Neuron (in vitro differentiated cells): ENCODE measurements around the gene SLC2A9.
"Not testable (repeated sequence)": the region's sequence is repeated elsewhere in the genome, so short reads cannot be mapped to it uniquely, and the experiment has no call there.

ENCODE experiments used
- H2AFZ ChIP-seq: one replicate; pipeline ENCODE4 v1.6.1; 2013; ENCODE audit warnings: low read depth, mild to moderate bottlenecking, inconsistent platforms, low read length, moderate library complexity
- H3K27me3 ChIP-seq: one replicate; pipeline ENCODE4 v1.6.1; 2013; ENCODE audit warnings: low read length; ENCODE audit not compliant: insufficient read depth
- H3K36me3 ChIP-seq: one replicate; pipeline ENCODE4 v1.6.1; 2013; ENCODE audit warnings: low read length; ENCODE audit not compliant: insufficient read depth
- H3K4me1 ChIP-seq: one replicate; pipeline ENCODE4 v1.6.1; 2013; ENCODE audit warnings: low read length; ENCODE audit not compliant: insufficient read depth
- H3K4me3 ChIP-seq: 2 replicates; pipeline ENCODE4 v1.5.1; 2013; ENCODE audit warnings: mild to moderate bottlenecking, low read length, moderate library complexity
- H3K9me3 ChIP-seq: one replicate; pipeline ENCODE4 v1.6.1; 2013; ENCODE audit warnings: low read length

SLC2A9 gene

GRCh38 chr4:9906996-9907395 is 114.3 kb downstream of the SLC2A9 start:
- no peaks in the 10 kb centered on the region for H3K36me3 ChIP-seq
- no peaks in the 10 kb centered on the region for H3K9me3 ChIP-seq
- H2AFZ ChIP-seq, result no peak overlapping the region
- no peaks in the 10 kb centered on the region for H3K4me1 ChIP-seq
- no peak overlapping the region for H3K4me3 ChIP-seq
- H3K27me3 ChIP-seq, result no peaks in the 10 kb centered on the region

DNA sequence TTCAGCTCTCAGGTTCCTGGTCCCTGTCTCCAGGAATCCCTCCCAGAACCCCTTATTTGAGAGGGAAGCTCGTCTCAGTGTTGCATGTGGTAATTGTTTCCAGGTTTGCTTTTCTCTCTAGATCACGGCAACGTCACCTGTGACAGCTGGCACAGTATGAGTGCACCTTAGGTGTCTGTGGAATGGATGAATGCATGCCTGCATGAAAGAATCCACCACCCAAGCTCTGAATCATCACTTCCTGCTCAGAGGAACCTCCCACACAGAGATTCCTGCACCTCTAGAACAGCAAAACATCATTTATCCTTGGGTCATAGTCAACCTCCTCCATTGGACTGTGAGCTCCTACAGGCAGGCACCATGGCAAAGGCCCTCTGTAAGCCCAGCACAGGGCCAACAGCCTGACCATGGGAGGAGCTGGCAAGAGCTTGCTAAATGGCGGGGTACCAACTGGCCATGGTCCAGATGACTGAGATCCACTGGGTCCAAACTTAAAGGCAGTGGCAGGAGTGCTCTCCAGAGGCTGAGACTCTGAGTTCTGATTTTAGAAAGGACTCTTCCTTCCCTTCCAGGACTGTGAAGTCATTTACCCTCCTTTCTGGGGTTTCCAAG is 116.2 kb downstream of the SLC2A9 start:
- no peak overlapping the region for H2AFZ ChIP-seq
- peaks cover 6% of the 10 kb centered on the region for H3K4me1 ChIP-seq
- H3K4me3 ChIP-seq, result no peak overlapping the region
- no peaks in the 10 kb centered on the region for H3K36me3 ChIP-seq
- no peaks in the 10 kb centered on the region for H3K9me3 ChIP-seq
- no peaks in the 10 kb centered on the region for H3K27me3 ChIP-seq

- Histone ChIP-seq H3K4me3 (no peak overlapping the region), H3K27me3 (no peaks in the 10 kb centered on the region), H3K4me1 (peaks cover 6% of the 10 kb centered on the region), H3K36me3 (no peaks in the 10 kb centered on the region), H3K9me3 (no peaks in the 10 kb centered on the region), H2AFZ (no peak overlapping the region)
Observed at GRCh38 chr4:9903317-9903716, 118.0 kb downstream of the SLC2A9 start.

DNA sequence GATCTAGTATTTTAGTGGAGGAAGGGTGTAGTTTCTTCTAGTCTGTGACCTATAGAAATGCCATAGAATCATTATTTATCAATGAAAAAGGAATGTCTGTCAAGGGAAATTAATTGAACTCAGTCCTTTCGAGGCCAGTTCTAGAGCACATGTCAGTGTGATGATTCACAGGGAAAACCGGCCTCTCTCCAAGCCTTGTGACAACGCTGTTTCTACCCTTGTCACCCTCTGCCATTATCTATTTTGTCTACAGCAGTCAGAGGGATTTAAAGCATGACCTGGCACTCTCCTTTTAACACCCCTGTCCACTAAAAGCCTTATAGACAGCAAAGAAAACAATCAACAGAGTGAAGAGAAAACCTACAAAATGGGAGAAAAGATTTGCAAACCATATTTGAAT is 120.0 kb downstream of the SLC2A9 start:
- no peaks in the 10 kb centered on the region for H3K36me3 ChIP-seq
- no peaks in the 10 kb centered on the region for H3K9me3 ChIP-seq
- no peak overlapping the region for H3K4me3 ChIP-seq
- no peak overlapping the region for H2AFZ ChIP-seq
- H3K4me1 ChIP-seq, result peaks cover 6% of the 10 kb centered on the region
- no peaks in the 10 kb centered on the region for H3K27me3 ChIP-seq

- H3K4me1 ChIP-seq, H3K27me3 ChIP-seq, H3K36me3 ChIP-seq, H2AFZ ChIP-seq, H3K9me3 ChIP-seq, H3K4me3 ChIP-seq: not testable (repeated sequence)
Observed at GRCh38 chr4:9900633-9901032, 120.7 kb downstream of the SLC2A9 start.

DNA sequence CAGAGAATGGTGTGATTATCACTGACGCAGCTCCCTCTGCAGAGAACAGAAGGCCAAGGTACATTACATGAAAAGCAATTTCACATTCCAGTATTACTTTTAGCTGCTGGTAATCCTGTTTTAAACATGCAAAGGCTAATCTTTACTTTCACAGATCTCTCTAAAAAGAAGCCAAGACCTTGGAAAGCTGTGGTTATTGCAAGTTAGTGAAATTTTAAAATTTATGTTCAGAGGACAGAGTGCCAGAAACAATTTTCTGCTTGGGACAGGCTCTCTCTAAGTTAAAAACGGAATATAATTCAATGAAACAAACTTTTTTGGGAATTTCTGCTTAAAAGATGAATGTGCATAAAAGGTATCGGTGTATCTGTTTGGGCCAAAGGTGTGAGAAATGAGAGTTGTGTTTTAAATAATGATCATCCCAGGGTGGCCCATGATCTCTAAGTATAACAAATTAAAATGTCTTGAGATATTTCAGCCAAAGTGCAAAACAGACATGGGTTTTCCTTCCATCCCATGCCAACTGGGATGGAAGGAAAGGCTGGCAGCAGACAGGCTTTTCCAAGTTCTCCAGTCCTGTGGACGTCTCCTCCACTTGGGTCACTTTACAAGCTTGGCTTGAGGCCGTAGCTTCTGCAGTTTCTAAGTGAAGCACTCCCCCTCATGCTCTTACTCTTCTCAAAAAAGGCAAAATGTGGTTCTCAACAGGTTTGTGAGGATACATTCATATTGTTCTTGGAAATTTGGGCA is 121.8 kb downstream of the SLC2A9 start:
- no peak overlapping the region for H2AFZ ChIP-seq
- no peaks in the 10 kb centered on the region for H3K27me3 ChIP-seq
- H3K4me1 ChIP-seq, result peaks cover 6% of the 10 kb centered on the region

GRCh38 chr4:9898596-9899305 is 122.5 kb downstream of the SLC2A9 start:
- H3K27me3 ChIP-seq, result no peaks in the 10 kb centered on the region
- H3K4me3 ChIP-seq, result no peak overlapping the region
- H3K9me3 ChIP-seq, result no peaks in the 10 kb centered on the region
- no peak overlapping the region for H2AFZ ChIP-seq
- H3K4me1 ChIP-seq, result peaks cover 6% of the 10 kb centered on the region
- H3K36me3 ChIP-seq, result no peaks in the 10 kb centered on the region

More for the DNA sequence above, 121.8 kb downstream of the SLC2A9 start:
- H3K4me3 ChIP-seq, result no peak overlapping the region
- no peaks in the 10 kb centered on the region for H3K9me3 ChIP-seq
- H3K36me3 ChIP-seq, result no peaks in the 10 kb centered on the region

DNA sequence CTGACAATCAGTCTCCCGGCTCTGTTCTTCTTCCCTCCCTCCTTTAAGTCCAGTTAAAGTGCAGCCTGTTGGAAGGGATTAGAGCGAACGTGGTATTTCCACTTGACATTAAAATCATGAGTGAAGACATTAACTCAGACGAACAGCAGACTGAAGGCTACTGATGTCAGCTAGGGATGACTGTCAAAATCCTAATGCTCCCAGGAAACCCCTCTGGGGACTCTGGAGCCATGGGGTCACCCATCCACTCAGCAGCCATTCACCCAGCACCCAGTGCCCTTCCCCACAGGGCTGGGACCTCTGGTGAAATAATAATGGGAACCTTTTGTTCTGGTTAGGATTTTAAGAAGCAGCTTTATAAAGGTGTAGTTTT is 126.0 kb downstream of the SLC2A9 start:
- Histone ChIP-seq H3K9me3 (no peaks in the 10 kb centered on the region), H3K27me3 (no peaks in the 10 kb centered on the region), H3K4me1 (no peaks in the 10 kb centered on the region), H2AFZ (no peak overlapping the region), H3K4me3 (no peak overlapping the region), H3K36me3 (no peaks in the 10 kb centered on the region)

DNA sequence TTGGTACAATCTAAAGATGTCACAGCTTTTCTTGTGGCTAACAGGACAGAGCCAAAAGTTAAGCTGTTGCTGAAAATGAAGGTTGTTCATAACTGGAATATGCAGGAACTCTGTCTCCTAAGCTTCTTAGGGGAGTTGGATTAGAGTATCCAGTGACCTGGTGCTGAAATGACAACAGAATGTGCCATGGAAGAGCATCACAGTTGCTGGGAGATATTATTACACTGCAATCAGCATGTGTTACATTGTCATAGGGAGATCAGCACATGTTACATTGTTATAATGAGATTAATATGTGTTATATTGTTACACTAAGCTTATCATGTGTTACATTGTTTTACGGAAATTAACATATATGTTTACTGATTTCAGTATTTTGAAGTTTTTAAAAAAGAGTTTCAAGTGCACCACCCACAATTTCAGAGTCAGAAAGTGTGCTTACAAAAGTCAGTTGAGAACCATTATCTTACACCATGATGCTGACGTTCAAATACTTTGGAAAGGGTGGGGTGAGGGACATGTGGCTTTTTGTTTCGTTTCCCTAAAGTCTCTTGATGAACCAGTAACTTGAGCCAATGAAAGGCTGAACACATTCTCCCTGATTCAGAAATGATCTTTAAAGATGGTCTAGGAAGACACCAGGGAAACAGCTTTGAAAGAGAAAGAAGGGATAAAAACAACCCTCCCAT is 126.5 kb downstream of the SLC2A9 start:
- Histone ChIP-seq H3K9me3 (no peaks in the 10 kb centered on the region), H3K27me3 (no peaks in the 10 kb centered on the region), H3K4me1 (no peaks in the 10 kb centered on the region), H2AFZ (no peak overlapping the region), H3K4me3 (no peak overlapping the region), H3K36me3 (no peaks in the 10 kb centered on the region)

GRCh38 chr4:9893329-9894108 is 127.8 kb downstream of the SLC2A9 start:
- Histone ChIP-seq H3K36me3 (no peaks in the 10 kb centered on the region), H3K4me1 (no peaks in the 10 kb centered on the region), H2AFZ (no peak overlapping the region), H3K9me3 (no peaks in the 10 kb centered on the region), H3K4me3 (no peak overlapping the region), H3K27me3 (no peaks in the 10 kb centered on the region)

DNA sequence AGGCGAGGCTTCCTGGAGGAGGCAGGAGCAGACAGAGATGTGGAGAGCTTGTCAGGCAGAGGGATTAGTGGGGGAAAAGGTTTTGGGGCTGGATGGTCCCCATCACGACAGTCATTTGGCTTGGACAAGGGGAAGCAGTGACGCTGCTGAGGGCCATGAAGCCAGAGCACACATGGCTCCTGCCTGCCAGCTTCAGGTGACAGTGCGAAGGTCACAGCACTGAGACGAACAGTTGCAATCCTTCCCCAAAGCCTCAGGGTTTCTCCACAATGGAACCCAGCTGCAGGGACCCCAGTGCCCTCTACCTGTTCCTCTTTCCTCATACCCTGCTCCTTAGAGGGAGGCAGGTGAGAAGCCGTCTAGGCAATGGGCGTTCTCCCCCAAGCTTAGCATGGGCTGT is 129.6 kb downstream of the SLC2A9 start:
- no peaks in the 10 kb centered on the region for H3K9me3 ChIP-seq
- no peak overlapping the region for H2AFZ ChIP-seq
- H3K27me3 ChIP-seq, result no peaks in the 10 kb centered on the region
- no peak overlapping the region for H3K4me3 ChIP-seq
- H3K4me1 ChIP-seq, result no peaks in the 10 kb centered on the region
- no peaks in the 10 kb centered on the region for H3K36me3 ChIP-seq

DNA sequence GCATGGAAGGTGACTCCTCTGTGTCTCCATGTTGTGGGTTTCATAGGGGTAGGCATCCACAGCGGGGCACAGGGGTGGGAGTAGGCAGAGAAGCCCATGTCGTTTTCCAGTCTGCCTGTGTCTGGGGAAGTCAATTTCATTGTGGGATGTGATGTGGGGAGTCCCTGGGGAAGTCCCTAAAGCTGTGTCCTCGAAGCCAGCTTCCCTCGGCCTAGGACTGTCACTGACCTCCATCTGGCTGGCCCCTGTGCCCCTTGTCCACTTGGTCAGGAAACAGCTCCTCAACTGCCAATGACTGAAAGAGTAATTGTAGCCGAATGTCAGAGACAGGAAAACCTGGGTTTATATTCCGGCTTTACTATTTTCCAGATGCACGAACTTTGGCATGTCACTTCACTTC is 130.2 kb downstream of the SLC2A9 start:
- Histone ChIP-seq H3K36me3 (no peaks in the 10 kb centered on the region), H2AFZ (no peak overlapping the region), H3K9me3 (no peaks in the 10 kb centered on the region), H3K4me3 (no peak overlapping the region), H3K27me3 (no peaks in the 10 kb centered on the region), H3K4me1 (no peaks in the 10 kb centered on the region)
